GM23338 (cell line): Measurements from ENCODE around the gene SLC37A1. TPM values are rescaled to one million over a fixed set of nuclear protein-coding genes. Genes with fewer than 3 reads are reported as not detected.
A peak's percentile ranks its signal among the peaks of the same experiment; 100 is the strongest.

Experiments
- ATAC-seq: fragments of 200-7000 bp; cut with Tn5 transposase; 3 replicates; pipeline ENCODE4 v1.9.1; 2020
- DNase-seq: peaks from one replicate; pipeline ENCODE4 v3.0.0-alpha.2; 2015; ENCODE audit warnings: low spot score
- H2AFZ ChIP-seq: fragments of 200-600 bp; sonication (generic); 2 replicates; pipeline ENCODE4 v1.8.0; 2016; ENCODE audit warnings: antibody characterized with exemption, mild to moderate bottlenecking, moderate library complexity
- H3F3A ChIP-seq: fragments of 200-600 bp; sonication (generic); replicated peaks from 2 replicates; pipeline ENCODE4 v1.8.0; 2017; ENCODE audit warnings: antibody characterized with exemption, mixed run types, low read depth
- H3K27ac ChIP-seq: fragments of 200-600 bp; sonication (generic); 2 replicates; pipeline ENCODE4 v1.6.1; 2016; ENCODE audit warnings: low read depth
- H3K27me3 ChIP-seq: fragments of 200-600 bp; sonication (generic); 2 replicates; pipeline ENCODE4 v1.8.0; 2016; ENCODE audit warnings: mild to moderate bottlenecking, mixed run types, moderate library complexity; ENCODE audit not compliant: insufficient read depth
- H3K36me3 ChIP-seq: fragments of 200-600 bp; sonication (generic); 2 replicates; pipeline ENCODE4 v1.8.0; 2016; ENCODE audit warnings: mild to moderate bottlenecking; ENCODE audit not compliant: insufficient read depth
- H3K4me1 ChIP-seq: fragments of 200-600 bp; sonication (generic); 2 replicates; pipeline ENCODE4 v1.8.0; 2016; ENCODE audit warnings: mild to moderate bottlenecking, moderate library complexity; ENCODE audit not compliant: insufficient read depth
- H3K4me2 ChIP-seq: fragments of 200-600 bp; sonication (generic); 2 replicates; pipeline ENCODE4 v1.7.1; 2017; ENCODE audit warnings: mixed run types
- H3K4me3 ChIP-seq: fragments of 200-600 bp; sonication (generic); 2 replicates; pipeline ENCODE4 v1.6.1; 2016; ENCODE audit warnings: mixed run types
- H3K79me2 ChIP-seq: fragments of 200-600 bp; sonication (generic); replicated peaks from 2 replicates; pipeline ENCODE4 v1.8.0; 2017; ENCODE audit warnings: mild to moderate bottlenecking; ENCODE audit not compliant: insufficient read depth
- H3K9me2 ChIP-seq: fragments of 200-600 bp; sonication (generic); 2 replicates; pipeline ENCODE4 v1.8.0; 2017; ENCODE audit not compliant: insufficient read depth
- H4K20me1 ChIP-seq: fragments of 200-600 bp; sonication (generic); replicated peaks from 2 replicates; pipeline ENCODE4 v1.8.0; 2017; ENCODE audit warnings: mild to moderate bottlenecking; ENCODE audit not compliant: insufficient read depth
- H3K27ac Mint-ChIP-seq: 2 replicates; pipeline ENCODE4 v1.8.0; 2020; ENCODE audit warnings: inconsistent platforms, mild to moderate bottlenecking, moderate library complexity, mixed read lengths
- H3K27me3 Mint-ChIP-seq: 3 replicates; pipeline ENCODE4 v1.8.0; 2022; ENCODE audit warnings: low read depth, mild to moderate bottlenecking, moderate library complexity, mixed read lengths, inconsistent platforms; ENCODE audit not compliant: insufficient read depth, poor library complexity
- H3K36me3 Mint-ChIP-seq: 3 replicates; pipeline ENCODE4 v1.8.0; 2021; ENCODE audit warnings: low read depth, mild to moderate bottlenecking, inconsistent platforms, moderate library complexity, mixed read lengths
- H3K4me1 Mint-ChIP-seq: 3 replicates; pipeline ENCODE4 v1.8.0; 2020; ENCODE audit warnings: mild to moderate bottlenecking, inconsistent platforms, mixed read lengths
- H3K4me3 Mint-ChIP-seq: 3 replicates; pipeline ENCODE4 v1.8.0; 2021; ENCODE audit warnings: moderate library complexity, mild to moderate bottlenecking, inconsistent platforms, mixed read lengths
- H3K9me3 Mint-ChIP-seq: 3 replicates; pipeline ENCODE4 v1.8.0; 2020; ENCODE audit warnings: moderate library complexity, mild to moderate bottlenecking, inconsistent platforms, mixed read lengths
- CREB1 ChIP-seq: fragments of 250-450 bp; sonication (Bioruptor Pico); IDR thresholded peaks from 2 replicates; pipeline ENCODE4 v1.5.0; 2020; ENCODE audit warnings: low read depth, mild to moderate bottlenecking, moderate library complexity
- EZH2 ChIP-seq: fragments of 200-600 bp; sonication (generic); IDR thresholded peaks from one replicate; pipeline ENCODE4 v1.8.0; 2017; ENCODE audit warnings: antibody characterized with exemption, mild to moderate bottlenecking, low read depth; ENCODE audit not compliant: unreplicated experiment
- EZH2phosphoT487 ChIP-seq: fragments of 200-600 bp; sonication (generic); IDR thresholded peaks from one replicate; pipeline ENCODE4 v1.8.1; 2018; ENCODE audit warnings: antibody characterized with exemption; ENCODE audit not compliant: unreplicated experiment
- JUNB ChIP-seq: IDR thresholded peaks from one replicate; pipeline ENCODE4 v1.6.1; 2016; ENCODE audit warnings: antibody characterized with exemption; ENCODE audit not compliant: unreplicated experiment
- NANOG ChIP-seq: IDR thresholded peaks from 2 replicates; pipeline ENCODE4 v1.6.1; 2016; ENCODE audit warnings: antibody characterized with exemption, borderline replicate concordance
- POLR2AphosphoS5 ChIP-seq: IDR thresholded peaks from 2 replicates; pipeline ENCODE4 v1.6.1; 2016; ENCODE audit warnings: antibody characterized with exemption, low read depth
- STAT1 ChIP-seq: IDR thresholded peaks from one replicate; pipeline ENCODE4 v1.6.1; 2016; ENCODE audit warnings: antibody characterized with exemption; ENCODE audit not compliant: unreplicated experiment
- ZNF331 ChIP-seq: fragments of 250-450 bp; sonication (Bioruptor Pico); IDR thresholded peaks from 2 replicates; pipeline ENCODE4 v1.5.0; 2020; ENCODE audit warnings: low read depth, mild to moderate bottlenecking, moderate library complexity
- polyA plus RNA-seq: library from polyadenylated mRNA; unstranded; fragments of >200 nt; fragmentation: Nextera tagmentation; extraction: Ambion mirVana; gene quantifications from 2 replicates; pipeline ENCODE4 v1.2.1, GENCODE V29; 2016
- total RNA-seq: library from RNA; depleted of rRNA; stranded (reverse); fragments of >200 nt; shearing (Covaris generic); gene quantifications from 2 replicates; pipeline ENCODE4 v1.2.3, GENCODE V29; 2014
- TF ChIP-seq, protein P1 (sequence below): IDR thresholded peaks from one replicate; pipeline ENCODE4 v1.6.1; 2018; ENCODE audit warnings: antibody characterized with exemption; ENCODE audit not compliant: unreplicated experiment
- TF ChIP-seq, protein P2 (sequence below), 2 experiments: fragments of 200-600 bp in 1 of 2; sonication (generic) in 1 of 2; conservative IDR thresholded peaks; 2 replicates each; pipeline versions ENCODE4 v1.5.1 to v1.6.1; 2016 to 2017; ENCODE audit warnings: antibody characterized with exemption in 2 of 2, low read depth in 2 of 2, mild to moderate bottlenecking in 2 of 2, moderate library complexity in 1 of 2

SLC37A1 gene
- total and polyA plus RNA-seq, 2 experiments from 2014 or later = 14.0 to 30.3 TPM

GRCh38 chr21:42495765-42496119, 17.9 kb upstream of the SLC37A1 start:
- Histone ChIP-seq H2AFZ (peak overlapping the region; percentile 93), H3K27me3 (no peaks in the 10 kb centered on the region), H3K79me2 (no peaks in the 10 kb centered on the region), H3K27ac (no peak overlapping the region), H3F3A (0 out of 2 replicates have a peak, but pooled peaks cover 6% of the 10 kb centered on the region), H3K4me2 (peak overlapping the region; percentile 95), H4K20me1 (no peaks in the 10 kb centered on the region), H3K4me1 (peaks cover 7% of the 10 kb centered on the region; the same call in 1 of the 2 replicates), H3K9me2 (no peaks in the 10 kb centered on the region), H3K36me3 (no peaks in the 10 kb centered on the region), H3K4me3 (peak overlapping the region; percentile 76)
- Mint-ChIP-seq H3K4me3 (peak overlapping the region; percentile 84), H3K27me3 (peaks cover 11% of the 10 kb centered on the region), H3K4me1 (peaks cover 25% of the 10 kb centered on the region; the same call in 2 of the 3 replicates), H3K9me3 (no peaks in the 10 kb centered on the region; the same call in 2 of the 3 replicates), H3K36me3 (no peaks in the 10 kb centered on the region), H3K27ac (no peak overlapping the region)
- DNase-seq (peak; percentile 49), ATAC-seq (peak; percentile 8)
- no peak for TF ChIP-seq EZH2
- peak; percentile 46; the same call in 1 of the 2 replicates for TF ChIP-seq CREB1 (CRISPR knock-in tag)
- TF ChIP-seq STAT1 = no peak

DNA sequence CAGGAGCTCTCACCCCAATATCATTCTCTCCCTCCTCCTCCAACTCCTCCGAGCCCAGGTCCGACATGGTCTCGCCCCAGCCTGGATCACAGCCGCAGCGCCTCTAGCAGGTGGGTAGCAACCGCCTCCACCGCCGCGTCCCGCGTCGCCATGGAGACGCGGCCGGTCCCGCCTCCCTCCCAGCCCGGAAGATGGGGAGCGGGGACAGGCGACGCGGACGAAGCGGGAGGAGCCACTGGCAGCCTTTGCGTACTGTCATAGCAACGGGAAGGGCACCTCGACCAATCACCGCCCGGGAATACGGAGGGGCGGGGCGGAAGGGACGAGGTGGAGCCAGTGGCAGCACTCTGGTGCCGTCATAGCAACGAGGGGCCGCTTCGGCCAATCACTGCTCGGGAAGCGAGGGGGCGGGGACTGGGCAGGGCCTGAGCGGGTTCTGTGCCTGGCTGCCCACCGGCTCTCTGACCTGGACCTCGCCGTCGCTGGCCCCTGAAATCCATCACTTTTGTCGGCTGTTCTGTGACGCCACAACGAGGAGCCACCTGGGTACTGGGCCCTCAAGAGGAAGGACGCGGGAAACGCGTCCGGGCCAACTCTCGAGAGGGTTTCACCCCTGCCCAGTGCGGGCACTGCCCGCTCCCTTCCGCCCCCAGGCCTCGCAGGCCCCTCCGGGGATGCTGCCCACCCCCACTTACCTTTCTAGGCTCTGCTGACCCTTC, 17.4 kb upstream of the SLC37A1 start, which contains the start of gene RSPH1:
Gene RSPH1 (minus strand): TSS at position 105 of the 719 bp plus-strand sequence. CDS start 38 bp downstream, at position 67.
- Histone ChIP-seq H3K27me3 (no peaks in the 10 kb centered on the region), H3K9me2 (no peaks in the 10 kb centered on the region), H3K4me3 (peak within 1 kb of the TSS; percentile 94), H3K36me3 (no peaks in the 10 kb centered on the region), H3K4me1 (peaks cover 7% of the 10 kb centered on the region; the same call in 1 of the 2 replicates), H4K20me1 (no peaks in the 10 kb centered on the region), H3K4me2 (peak within 1 kb of the TSS; percentile 95), H3F3A (0 out of 2 replicates have a peak, but pooled peaks cover 6% of the 10 kb centered on the region), H2AFZ (peak within 1 kb of the TSS; percentile 95), H3K79me2 (no peaks in the 10 kb centered on the region), H3K27ac (peak within 1 kb of the TSS; percentile 97)
- peak; percentile 99 for DNase-seq
- Mint-ChIP-seq H3K27me3 (peaks cover 7% of the 10 kb centered on the region), H3K4me3 (peak within 1 kb of the TSS; percentile 84), H3K4me1 (peaks cover 23% of the 10 kb centered on the region; the same call in 2 of the 3 replicates), H3K9me3 (no peaks in the 10 kb centered on the region; the same call in 2 of the 3 replicates), H3K36me3 (no peaks in the 10 kb centered on the region), H3K27ac (peak within 1 kb of the TSS; percentile 96)
- ATAC-seq = peak; percentile 93
- TF ChIP-seq CREB1 (CRISPR knock-in tag) (peak; percentile 86), POLR2AphosphoS5 (peak; percentile 60; the same call in 1 of the 2 replicates), EZH2phosphoT487 (no peak), NANOG (no peak), ZNF331 (CRISPR knock-in tag) (no peak), JUNB (no peak)
- TF ChIP-seq, protein P1, sequence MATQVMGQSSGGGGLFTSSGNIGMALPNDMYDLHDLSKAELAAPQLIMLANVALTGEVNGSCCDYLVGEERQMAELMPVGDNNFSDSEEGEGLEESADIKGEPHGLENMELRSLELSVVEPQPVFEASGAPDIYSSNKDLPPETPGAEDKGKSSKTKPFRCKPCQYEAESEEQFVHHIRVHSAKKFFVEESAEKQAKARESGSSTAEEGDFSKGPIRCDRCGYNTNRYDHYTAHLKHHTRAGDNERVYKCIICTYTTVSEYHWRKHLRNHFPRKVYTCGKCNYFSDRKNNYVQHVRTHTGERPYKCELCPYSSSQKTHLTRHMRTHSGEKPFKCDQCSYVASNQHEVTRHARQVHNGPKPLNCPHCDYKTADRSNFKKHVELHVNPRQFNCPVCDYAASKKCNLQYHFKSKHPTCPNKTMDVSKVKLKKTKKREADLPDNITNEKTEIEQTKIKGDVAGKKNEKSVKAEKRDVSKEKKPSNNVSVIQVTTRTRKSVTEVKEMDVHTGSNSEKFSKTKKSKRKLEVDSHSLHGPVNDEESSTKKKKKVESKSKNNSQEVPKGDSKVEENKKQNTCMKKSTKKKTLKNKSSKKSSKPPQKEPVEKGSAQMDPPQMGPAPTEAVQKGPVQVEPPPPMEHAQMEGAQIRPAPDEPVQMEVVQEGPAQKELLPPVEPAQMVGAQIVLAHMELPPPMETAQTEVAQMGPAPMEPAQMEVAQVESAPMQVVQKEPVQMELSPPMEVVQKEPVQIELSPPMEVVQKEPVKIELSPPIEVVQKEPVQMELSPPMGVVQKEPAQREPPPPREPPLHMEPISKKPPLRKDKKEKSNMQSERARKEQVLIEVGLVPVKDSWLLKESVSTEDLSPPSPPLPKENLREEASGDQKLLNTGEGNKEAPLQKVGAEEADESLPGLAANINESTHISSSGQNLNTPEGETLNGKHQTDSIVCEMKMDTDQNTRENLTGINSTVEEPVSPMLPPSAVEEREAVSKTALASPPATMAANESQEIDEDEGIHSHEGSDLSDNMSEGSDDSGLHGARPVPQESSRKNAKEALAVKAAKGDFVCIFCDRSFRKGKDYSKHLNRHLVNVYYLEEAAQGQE = no peak
- TF ChIP-seq, protein P2, sequence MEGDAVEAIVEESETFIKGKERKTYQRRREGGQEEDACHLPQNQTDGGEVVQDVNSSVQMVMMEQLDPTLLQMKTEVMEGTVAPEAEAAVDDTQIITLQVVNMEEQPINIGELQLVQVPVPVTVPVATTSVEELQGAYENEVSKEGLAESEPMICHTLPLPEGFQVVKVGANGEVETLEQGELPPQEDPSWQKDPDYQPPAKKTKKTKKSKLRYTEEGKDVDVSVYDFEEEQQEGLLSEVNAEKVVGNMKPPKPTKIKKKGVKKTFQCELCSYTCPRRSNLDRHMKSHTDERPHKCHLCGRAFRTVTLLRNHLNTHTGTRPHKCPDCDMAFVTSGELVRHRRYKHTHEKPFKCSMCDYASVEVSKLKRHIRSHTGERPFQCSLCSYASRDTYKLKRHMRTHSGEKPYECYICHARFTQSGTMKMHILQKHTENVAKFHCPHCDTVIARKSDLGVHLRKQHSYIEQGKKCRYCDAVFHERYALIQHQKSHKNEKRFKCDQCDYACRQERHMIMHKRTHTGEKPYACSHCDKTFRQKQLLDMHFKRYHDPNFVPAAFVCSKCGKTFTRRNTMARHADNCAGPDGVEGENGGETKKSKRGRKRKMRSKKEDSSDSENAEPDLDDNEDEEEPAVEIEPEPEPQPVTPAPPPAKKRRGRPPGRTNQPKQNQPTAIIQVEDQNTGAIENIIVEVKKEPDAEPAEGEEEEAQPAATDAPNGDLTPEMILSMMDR (conservative IDR thresholded peaks at IDR 0.05; ENCODE audit: low read depth in 2 of 2) = peak in 1 of 2 experiments; percentile 23; a peak in 1 of 4 replicates
